Hepatocyte (in vitro differentiated cells): ENCODE measurements around the gene SIRPG. TPM values are rescaled to one million over a fixed set of nuclear protein-coding genes. Genes with fewer than 3 reads are reported as not detected.

Experiments used
- DNase-seq: peaks from one replicate; pipeline ENCODE4 v3.0.0-alpha.2; 2016; ENCODE audit warnings: low spot score
- H2AFZ ChIP-seq: fragments of 200-600 bp; sonication (generic); 2 replicates; pipeline ENCODE4 v1.6.0; 2016; ENCODE audit warnings: antibody characterized with exemption, mild to moderate bottlenecking
- H3K27ac ChIP-seq: fragments of 200-600 bp; sonication (generic); 2 replicates; pipeline ENCODE4 v1.5.1; 2016; ENCODE audit warnings: mild to moderate bottlenecking
- H3K27me3 ChIP-seq: fragments of 200-600 bp; sonication (generic); 2 replicates; pipeline ENCODE4 v1.6.1; 2016
- H3K36me3 ChIP-seq: fragments of 200-600 bp; sonication (generic); replicated peaks from 2 replicates; pipeline ENCODE4 v1.5.1; 2016; ENCODE audit warnings: low read depth; ENCODE audit not compliant: insufficient read depth
- H3K4me1 ChIP-seq: fragments of 200-600 bp; sonication (generic); 2 replicates; pipeline ENCODE4 v1.5.1; 2016; ENCODE audit warnings: mild to moderate bottlenecking, moderate library complexity; ENCODE audit not compliant: insufficient read depth
- H3K4me2 ChIP-seq: fragments of 200-600 bp; sonication (generic); 2 replicates; pipeline ENCODE4 v1.6.0; 2016
- H3K4me3 ChIP-seq: fragments of 200-600 bp; sonication (generic); 2 replicates; pipeline ENCODE4 v1.5.1; 2016; ENCODE audit warnings: mild to moderate bottlenecking
- H3K79me2 ChIP-seq: fragments of 200-600 bp; sonication (generic); 2 replicates; pipeline ENCODE4 v1.6.0; 2017; ENCODE audit warnings: mild to moderate bottlenecking
- H3K9me2 ChIP-seq: fragments of 200-600 bp; sonication (generic); replicated peaks from 2 replicates; pipeline ENCODE4 v1.6.0; 2017; ENCODE audit warnings: mild to moderate bottlenecking; ENCODE audit not compliant: insufficient read depth
- H3K9me3 ChIP-seq: fragments of 200-600 bp; sonication (generic); 2 replicates; pipeline ENCODE4 v1.5.1; 2016; ENCODE audit warnings: low read depth, mild to moderate bottlenecking
- H4K20me1 ChIP-seq: fragments of 200-600 bp; sonication (generic); 2 replicates; pipeline ENCODE4 v1.6.0; 2016; ENCODE audit warnings: mild to moderate bottlenecking; ENCODE audit not compliant: insufficient read depth, poor library complexity, severe bottlenecking
- CTCF ChIP-seq: fragments of 200-600 bp; sonication (generic); IDR thresholded peaks from 2 replicates; pipeline ENCODE4 v1.5.1; 2016; ENCODE audit warnings: antibody characterized with exemption, mild to moderate bottlenecking; ENCODE audit not compliant: poor library complexity
- EZH2 ChIP-seq: fragments of 200-600 bp; sonication (generic); IDR thresholded peaks from 2 replicates; pipeline ENCODE4 v1.6.1; 2016; ENCODE audit warnings: antibody characterized with exemption, mild to moderate bottlenecking, borderline replicate concordance
- EZH2phosphoT487 ChIP-seq: fragments of 200-600 bp; sonication (generic); IDR thresholded peaks from one replicate; pipeline ENCODE4 v1.6.1; 2018; ENCODE audit warnings: antibody characterized with exemption, mild to moderate bottlenecking, low read depth, moderate library complexity; ENCODE audit not compliant: unreplicated experiment, severe bottlenecking
- WGBS: methylation state at CpG from one replicate; pipeline ENCODE4 v1.1.6; 2016; ENCODE audit warnings: low lambda C conversion rate; ENCODE audit errors: missing lambda C conversion rate; 5-methylcytosine and 5-hydroxymethylcytosine counted together
- polyA plus RNA-seq: library from polyadenylated mRNA; unstranded; fragments of >200 nt; fragmentation: Nextera tagmentation; extraction: Ambion mirVana; gene quantifications from 2 replicates; pipeline ENCODE4 v1.2.1, GENCODE V29; 2016
- total RNA-seq: library from RNA; depleted of rRNA; stranded (reverse); fragments of >200 nt; gene quantifications from 2 replicates; pipeline ENCODE4 v1.2.3, GENCODE V29; 2014

SIRPG gene
- total and polyA plus RNA-seq, 2 experiments from 2014 or later = not detected

GRCh38 chr20:1702328-1702727, 44.7 kb upstream of the SIRPG start:
- Histone ChIP-seq H2AFZ (no peak overlapping the region), H3K9me3 (no peaks in the 10 kb centered on the region), H3K9me2 (no peaks in the 10 kb centered on the region), H3K27ac (no peak overlapping the region), H3K4me3 (no peak overlapping the region), H3K27me3 (peaks cover 3% of the 10 kb centered on the region), H3K4me2 (no peak overlapping the region), H4K20me1 (no peaks in the 10 kb centered on the region), H3K79me2 (no peaks in the 10 kb centered on the region), H3K36me3 (no peaks in the 10 kb centered on the region), H3K4me1 (no peaks in the 10 kb centered on the region)
- no peak for TF ChIP-seq EZH2
- no peak for TF ChIP-seq CTCF
- no peak for DNase-seq
- WGBS = 80% methylated on average over 2 of the region's 2 CpGs

- TF ChIP-seq EZH2phosphoT487 (no peak), CTCF (no peak), EZH2 (no peak)
- no peak for DNase-seq
- no peaks in the 10 kb centered on the region for H3K9me3 ChIP-seq
- H3K27me3 ChIP-seq = peaks cover 3% of the 10 kb centered on the region
- H4K20me1 ChIP-seq = no peaks in the 10 kb centered on the region
- no peaks in the 10 kb centered on the region for H3K79me2 ChIP-seq
- no peak overlapping the region for H3K27ac ChIP-seq
- no peaks in the 10 kb centered on the region for H3K4me1 ChIP-seq
- no peak overlapping the region for H3K4me2 ChIP-seq
- H2AFZ ChIP-seq = no peak overlapping the region
- no peaks in the 10 kb centered on the region for H3K9me2 ChIP-seq
- WGBS = 63% methylated on average over 1 of the region's 1 CpG
- H3K4me3 ChIP-seq = no peak overlapping the region
- H3K36me3 ChIP-seq = no peaks in the 10 kb centered on the region
Measured at GRCh38 chr20:1700990-1701389, 43.4 kb upstream of the SIRPG start.

GRCh38 chr20:1697592-1697991, 40.0 kb upstream of the SIRPG start:
- Histone ChIP-seq H3K27ac (no peak overlapping the region), H3K9me2 (no peaks in the 10 kb centered on the region), H2AFZ (no peak overlapping the region), H3K4me1 (no peaks in the 10 kb centered on the region), H3K79me2 (no peaks in the 10 kb centered on the region), H3K4me3 (no peak overlapping the region), H4K20me1 (no peaks in the 10 kb centered on the region), H3K4me2 (no peak overlapping the region), H3K9me3 (no peaks in the 10 kb centered on the region), H3K27me3 (peaks cover 9% of the 10 kb centered on the region), H3K36me3 (no peaks in the 10 kb centered on the region)
- no peak for DNase-seq
- TF ChIP-seq EZH2phosphoT487 (no peak), CTCF (no peak), EZH2 (no peak)
- WGBS = 83% methylated on average over 2 of the region's 2 CpGs

GRCh38 chr20:1696521-1697209, 39.1 kb upstream of the SIRPG start:
- Histone ChIP-seq H2AFZ (no peak overlapping the region), H4K20me1 (no peaks in the 10 kb centered on the region), H3K27ac (no peak overlapping the region), H3K4me2 (no peak overlapping the region), H3K9me2 (no peaks in the 10 kb centered on the region), H3K79me2 (no peaks in the 10 kb centered on the region), H3K4me1 (no peaks in the 10 kb centered on the region), H3K9me3 (no peaks in the 10 kb centered on the region), H3K27me3 (peaks cover 9% of the 10 kb centered on the region), H3K36me3 (no peaks in the 10 kb centered on the region), H3K4me3 (no peak overlapping the region)
- no peak for DNase-seq
- 81% methylated on average over 7 of the region's 7 CpGs for WGBS
- no peak for TF ChIP-seq EZH2
- TF ChIP-seq CTCF = no peak
- TF ChIP-seq EZH2phosphoT487 = no peak
